ENCODE results near the gene DAB2IP. TPM values are rescaled to one million over a fixed set of nuclear protein-coding genes. Genes with fewer than 3 reads are reported as not detected.

Gene DAB2IP
- total RNA-seq, 2 experiments from 2014 or later, result 0.06 TPM; not detected in 1

DNA sequence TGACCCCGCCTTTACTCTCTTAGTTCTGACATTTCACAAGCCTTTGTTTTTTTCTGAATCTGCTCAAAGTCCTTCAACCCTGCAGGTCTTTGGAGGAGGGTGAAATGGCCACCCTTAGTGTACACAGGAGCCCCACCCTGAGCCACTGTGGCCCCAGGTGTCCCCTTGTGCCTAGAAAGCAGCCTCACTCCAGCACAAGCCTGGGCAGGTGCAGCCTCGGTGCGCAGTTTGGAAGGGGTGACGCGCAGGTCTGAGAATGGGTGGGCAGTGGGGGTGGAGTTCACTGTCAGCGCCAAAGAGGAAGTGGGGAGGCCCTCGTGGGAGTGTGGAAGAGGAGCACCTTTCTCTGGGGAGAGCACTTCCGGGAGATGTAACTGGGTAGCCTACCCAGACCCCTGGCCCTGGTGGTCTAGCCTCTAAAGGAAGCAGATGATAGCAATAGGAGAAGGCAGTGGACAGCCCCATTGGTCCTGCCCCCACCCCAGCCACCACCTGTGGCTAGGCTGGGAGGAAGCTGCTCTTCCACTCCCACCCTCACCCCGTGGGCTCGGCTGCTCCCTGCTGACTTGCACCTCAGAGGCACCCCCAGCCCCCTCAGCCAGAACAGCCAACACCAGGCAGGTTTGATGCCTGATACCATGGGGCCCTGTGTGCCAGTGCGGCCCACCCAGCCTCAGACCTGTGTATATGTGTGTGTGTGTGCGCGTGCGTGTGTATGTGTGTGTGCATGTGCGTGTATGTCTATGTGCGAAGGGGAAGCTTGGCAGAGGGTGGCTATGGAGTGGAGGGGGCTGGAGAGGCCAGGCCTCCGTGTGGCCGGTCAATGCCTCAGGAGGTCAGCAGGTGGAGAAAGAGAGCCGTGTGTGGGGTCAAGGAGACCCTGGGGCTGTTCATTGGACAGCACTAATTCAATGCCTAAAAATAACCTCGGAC, 16.8 kb upstream of the DAB2IP start:
- no peak for DNase-seq
- Histone ChIP-seq H3K4me1 (ENCODE audit: insufficient read depth, low read length) (no peaks in the 10 kb centered on the region), H3K36me3 (ENCODE audit: insufficient read depth, low read length) (no peaks in the 10 kb centered on the region), H3K27me3 (ENCODE audit: control insufficient read depth in 1 of 2, insufficient read depth in 2 of 2, low read length in 2 of 2) (peaks cover 0 to 1% of the 10 kb centered on the region in 2 experiments), H3K27ac (ENCODE audit: low read depth in 1 of 2, low read length in 2 of 2) (no peak overlapping the region), H3K9me3 (ENCODE audit: control insufficient read depth in 1 of 2, insufficient read depth in 1 of 2, low read length in 2 of 2) (peaks cover 0 to 5% of the 10 kb centered on the region in 2 experiments), H3K4me3 (ENCODE audit: low read length) (no peak overlapping the region)
- Mint-ChIP-seq H3K36me3 (ENCODE audit: low read depth) (no peaks in the 10 kb centered on the region), H3K4me3 (no peak overlapping the region), H3K9me3 (no peaks in the 10 kb centered on the region), H3K27ac (no peak overlapping the region), H3K4me1 (ENCODE audit: low read depth) (no peaks in the 10 kb centered on the region), H3K27me3 (no peaks in the 10 kb centered on the region)
- TF ChIP-seq CTCF (IDR thresholded peaks at IDR 0.05), result no peak
- intact Hi-C loops (cut with DNase I, micrococcal nuclease), result no loop called here
- POLR2A ChIA-PET, result no interaction called here
- no peak for ATAC-seq (ENCODE audit: poor library complexity)
- CTCF ChIA-PET, result interaction anchor here (0.7 kb wide), 1 partner anchor 53 kb away, joined by 3 read pairs; no protein-coding TSS in a partner anchor

GRCh38 chr9:121635300-121635876, 16.0 kb upstream of the DAB2IP start:
- Mint-ChIP-seq H3K36me3 (ENCODE audit: low read depth) (no peaks in the 10 kb centered on the region), H3K27ac (no peak overlapping the region), H3K9me3 (no peaks in the 10 kb centered on the region), H3K4me3 (no peak overlapping the region), H3K4me1 (ENCODE audit: low read depth) (no peaks in the 10 kb centered on the region), H3K27me3 (no peaks in the 10 kb centered on the region)
- Histone ChIP-seq H3K9me3 (ENCODE audit: control insufficient read depth in 1 of 2, insufficient read depth in 1 of 2, low read length in 2 of 2) (peaks cover 0 to 10% of the 10 kb centered on the region in 2 experiments), H3K27ac (ENCODE audit: low read depth in 1 of 2, low read length in 2 of 2) (no peak overlapping the region), H3K27me3 (ENCODE audit: control insufficient read depth in 1 of 2, insufficient read depth in 2 of 2, low read length in 2 of 2) (no peaks in the 10 kb centered on the region), H3K36me3 (ENCODE audit: insufficient read depth, low read length) (no peaks in the 10 kb centered on the region), H3K4me1 (ENCODE audit: insufficient read depth, low read length) (no peaks in the 10 kb centered on the region), H3K4me3 (ENCODE audit: low read length) (no peak overlapping the region)
- no peak for DNase-seq
- POLR2A ChIA-PET, result no interaction called here
- CTCF ChIA-PET, result interaction anchor here (0.7 kb wide), 1 partner anchor 52 kb away, joined by 3 read pairs; no protein-coding TSS in a partner anchor
- no peak for TF ChIP-seq CTCF (IDR thresholded peaks at IDR 0.05)
- ATAC-seq (ENCODE audit: poor library complexity), result no peak
- intact Hi-C loops (cut with DNase I, micrococcal nuclease), result no loop called here

GRCh38 chr9:121636341-121636865, 15.0 kb upstream of the DAB2IP start:
- no peaks in the 10 kb centered on the region for H3K36me3 ChIP-seq (ENCODE audit: insufficient read depth, low read length)
- Mint-ChIP-seq H3K36me3 (ENCODE audit: low read depth) (no peaks in the 10 kb centered on the region), H3K27ac (no peak overlapping the region), H3K27me3 (no peaks in the 10 kb centered on the region), H3K4me3 (no peak overlapping the region), H3K4me1 (ENCODE audit: low read depth) (no peaks in the 10 kb centered on the region), H3K9me3 (no peaks in the 10 kb centered on the region)
- ChIA-PET POLR2A (no interaction called here), CTCF (no interaction called here)
- no peak for DNase-seq
- no peak for TF ChIP-seq CTCF (IDR thresholded peaks at IDR 0.05)
- H3K4me3 ChIP-seq (ENCODE audit: low read length), result no peak overlapping the region
- H3K27ac ChIP-seq (ENCODE audit: low read depth in 1 of 2, low read length in 2 of 2), result no peak overlapping the region
- peaks cover 0 to 10% of the 10 kb centered on the region in 2 experiments for H3K9me3 ChIP-seq (ENCODE audit: control insufficient read depth in 1 of 2, insufficient read depth in 1 of 2, low read length in 2 of 2)
- intact Hi-C loops (cut with DNase I, micrococcal nuclease), result no loop called here
- no peaks in the 10 kb centered on the region for H3K4me1 ChIP-seq (ENCODE audit: insufficient read depth, low read length)
- H3K27me3 ChIP-seq (ENCODE audit: control insufficient read depth in 1 of 2, insufficient read depth in 2 of 2, low read length in 2 of 2), result no peaks in the 10 kb centered on the region
- ATAC-seq (ENCODE audit: poor library complexity), result no peak

All from CD4-positive, alpha-beta T cell (primary cell).